Hippocampal formation (tissue), 2 donors: ENCODE measurements around the gene SYCE1.

Experiments
- DNase-seq, 2 donors: peaks; one replicate each; lab custom pipeline; 2025; lab: John Stamatoyannopoulos, UW

Gene SYCE1

GRCh38 chr10:133511907-133512528, 53.4 kb downstream of the SYCE1 start:
- DNase-seq: no peak

DNA sequence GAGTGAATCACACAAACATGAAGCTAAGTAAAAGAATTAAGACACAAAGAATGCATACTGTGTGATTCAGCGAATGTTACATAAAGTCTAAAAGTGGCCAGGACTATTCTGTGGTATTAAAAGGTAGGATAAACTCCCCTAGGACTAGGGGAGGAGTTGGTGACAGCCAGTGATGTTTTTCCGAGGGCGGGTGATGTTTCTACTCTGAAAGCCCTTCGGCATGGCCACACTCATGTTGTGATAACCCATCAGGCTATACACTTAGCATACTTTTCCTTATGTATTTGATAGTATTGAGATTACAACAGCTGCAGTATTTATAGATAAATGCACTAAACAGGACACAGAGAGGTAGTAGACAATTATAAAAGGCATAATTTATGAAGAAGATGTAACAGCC, 54.0 kb downstream of the SYCE1 start:
- no peak for DNase-seq

DNA sequence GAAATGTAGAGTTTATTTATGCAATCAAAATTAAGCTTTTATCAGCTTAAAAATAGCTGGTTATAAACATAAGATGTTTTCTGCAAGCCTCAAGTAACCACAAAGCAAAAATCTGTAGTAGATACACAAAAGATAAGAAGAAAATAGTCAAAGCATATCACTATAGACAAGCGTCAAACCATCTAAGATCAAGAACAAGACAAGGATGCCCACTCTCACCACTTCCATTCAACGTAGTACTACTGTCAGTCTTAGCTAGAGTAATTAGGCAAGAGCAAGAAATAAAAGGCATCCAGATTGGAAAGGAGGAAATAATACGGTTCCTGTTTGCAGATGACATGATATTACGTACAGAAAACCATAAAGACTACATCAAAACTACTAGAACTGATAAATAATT, 55.7 kb downstream of the SYCE1 start:
- no peak for DNase-seq
